ENCODE results near the gene KCNIP4.

Gene KCNIP4

GRCh38 chr4:21097026-21097425 lies 851.5 kb downstream of the KCNIP4 start:
- no peak overlapping the region for H3K9ac ChIP-seq (ENCODE audit: low read length)
- no peak overlapping the region for H3K4me3 ChIP-seq (ENCODE audit: low read length)

DNA sequence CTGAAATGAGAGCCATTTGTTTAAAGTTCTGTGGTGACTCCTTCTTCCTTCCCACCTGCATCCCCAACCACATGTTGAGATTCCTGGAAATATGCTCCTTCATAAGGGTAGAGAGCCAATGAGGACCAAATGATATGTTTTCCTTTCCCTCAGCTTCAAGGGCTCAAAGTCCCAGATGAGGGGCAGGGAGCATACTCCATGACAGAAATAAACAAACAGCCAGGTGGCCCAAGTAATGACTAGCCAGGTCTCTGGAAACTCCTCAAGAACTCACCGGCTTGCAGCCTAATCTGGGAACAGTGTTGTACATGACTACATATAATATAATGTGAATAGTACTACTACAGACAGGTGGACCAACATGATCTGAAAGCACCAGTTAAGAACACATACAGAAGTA lies 856.0 kb downstream of the KCNIP4 start:
- Histone ChIP-seq H3K36me3 (ENCODE audit: control insufficient read depth, insufficient read depth, low read length) (no peaks in the 10 kb centered on the region), H3K27me3 (ENCODE audit: control insufficient read depth, insufficient read depth, low read length) (no peaks in the 10 kb centered on the region), H3K4me1 (ENCODE audit: control insufficient read depth, insufficient read depth, low read length) (no peaks in the 10 kb centered on the region), H3K9ac (ENCODE audit: low read length) (no peak overlapping the region), H3K9me3 (ENCODE audit: control insufficient read depth, low read length) (no peaks in the 10 kb centered on the region), H3K4me3 (ENCODE audit: low read length) (no peak overlapping the region)

More at GRCh38 chr4:21097026-21097425, 851.5 kb downstream of the KCNIP4 start:
- Histone ChIP-seq H3K27me3 (ENCODE audit: control insufficient read depth, insufficient read depth, low read length) (no peaks in the 10 kb centered on the region), H3K36me3 (ENCODE audit: control insufficient read depth, insufficient read depth, low read length) (no peaks in the 10 kb centered on the region), H3K9me3 (ENCODE audit: control insufficient read depth, low read length) (no peaks in the 10 kb centered on the region), H3K4me1 (ENCODE audit: control insufficient read depth, insufficient read depth, low read length) (no peaks in the 10 kb centered on the region)

DNA sequence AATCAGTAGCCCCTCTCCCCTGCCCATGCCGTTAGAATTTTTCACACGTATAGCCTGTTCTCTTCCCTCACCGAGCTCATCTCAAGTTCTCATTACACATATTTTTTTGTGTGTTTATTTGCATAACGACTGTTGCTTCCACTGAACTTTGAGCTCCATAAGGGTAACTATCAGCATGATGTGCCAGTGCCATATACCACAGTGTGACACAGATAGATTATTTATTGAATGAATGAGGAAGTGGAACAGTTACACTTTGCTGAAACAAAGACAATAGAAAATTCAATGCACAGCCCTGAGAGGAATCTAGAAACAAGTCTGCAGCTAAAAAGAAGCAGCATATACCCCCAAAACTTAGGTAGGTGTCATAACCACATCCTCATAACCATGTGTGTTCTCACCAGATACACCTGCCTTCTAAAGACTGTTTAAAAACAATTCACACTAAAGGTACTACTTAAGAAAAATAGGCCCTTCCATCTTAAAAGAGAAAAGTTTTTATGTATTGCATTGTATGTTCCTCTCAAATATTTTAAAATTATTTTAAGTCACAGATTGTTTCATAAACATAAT lies 858.4 kb downstream of the KCNIP4 start:
- H3K4me3 ChIP-seq (ENCODE audit: low read length) = no peak overlapping the region
- no peak overlapping the region for H3K9ac ChIP-seq (ENCODE audit: low read length)
- H3K4me1 ChIP-seq (ENCODE audit: control insufficient read depth, insufficient read depth, low read length) = no peaks in the 10 kb centered on the region
- H3K36me3 ChIP-seq (ENCODE audit: control insufficient read depth, insufficient read depth, low read length) = no peaks in the 10 kb centered on the region
- no peaks in the 10 kb centered on the region for H3K27me3 ChIP-seq (ENCODE audit: control insufficient read depth, insufficient read depth, low read length)
- H3K9me3 ChIP-seq (ENCODE audit: control insufficient read depth, low read length) = no peaks in the 10 kb centered on the region

GRCh38 chr4:21083413-21083812 lies 865.2 kb downstream of the KCNIP4 start:
- H3K27me3 ChIP-seq (ENCODE audit: control insufficient read depth, insufficient read depth, low read length) = no peaks in the 10 kb centered on the region
- H3K4me3 ChIP-seq (ENCODE audit: low read length) = no peak overlapping the region
- H3K9ac ChIP-seq (ENCODE audit: low read length) = no peak overlapping the region
- H3K36me3 ChIP-seq (ENCODE audit: control insufficient read depth, insufficient read depth, low read length) = no peaks in the 10 kb centered on the region
- H3K9me3 ChIP-seq (ENCODE audit: control insufficient read depth, low read length) = no peaks in the 10 kb centered on the region
- H3K4me1 ChIP-seq (ENCODE audit: control insufficient read depth, insufficient read depth, low read length) = no peaks in the 10 kb centered on the region

GRCh38 chr4:21077967-21078366 lies 870.6 kb downstream of the KCNIP4 start:
- Histone ChIP-seq H3K4me1 (ENCODE audit: control insufficient read depth, insufficient read depth, low read length) (no peaks in the 10 kb centered on the region), H3K4me3 (ENCODE audit: low read length) (no peak overlapping the region)

DNA sequence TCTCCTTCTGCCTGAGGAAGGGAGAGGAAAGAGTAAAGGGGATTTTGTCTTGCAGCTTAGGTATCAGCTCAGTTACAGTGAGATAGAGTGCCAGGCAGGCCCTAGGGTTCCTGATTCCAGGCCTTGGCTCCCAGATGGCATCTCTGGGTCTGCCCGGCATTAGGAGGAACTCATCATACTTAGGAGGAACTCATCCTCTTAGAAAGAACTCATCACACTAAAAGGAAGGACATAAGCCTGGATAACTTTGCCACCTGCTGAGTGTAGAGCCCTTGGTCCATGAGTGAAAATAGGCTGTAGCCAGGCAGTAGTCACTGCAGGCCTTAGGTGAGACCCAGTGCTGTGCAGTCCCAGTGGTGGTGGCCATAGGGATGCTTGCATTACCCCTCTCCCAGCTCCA lies 881.2 kb downstream of the KCNIP4 start:
- no peaks in the 10 kb centered on the region for H3K9me3 ChIP-seq (ENCODE audit: control insufficient read depth, low read length)
- no peak overlapping the region for H3K9ac ChIP-seq (ENCODE audit: low read length)
- no peaks in the 10 kb centered on the region for H3K4me1 ChIP-seq (ENCODE audit: control insufficient read depth, insufficient read depth, low read length)
- H3K27me3 ChIP-seq (ENCODE audit: control insufficient read depth, insufficient read depth, low read length) = no peaks in the 10 kb centered on the region
- no peak overlapping the region for H3K4me3 ChIP-seq (ENCODE audit: low read length)
- no peaks in the 10 kb centered on the region for H3K36me3 ChIP-seq (ENCODE audit: control insufficient read depth, insufficient read depth, low read length)

More at GRCh38 chr4:21077967-21078366, 870.6 kb downstream of the KCNIP4 start:
- Histone ChIP-seq H3K27me3 (ENCODE audit: control insufficient read depth, insufficient read depth, low read length) (no peaks in the 10 kb centered on the region), H3K9ac (ENCODE audit: low read length) (no peak overlapping the region), H3K9me3 (ENCODE audit: control insufficient read depth, low read length) (no peaks in the 10 kb centered on the region), H3K36me3 (ENCODE audit: control insufficient read depth, insufficient read depth, low read length) (no peaks in the 10 kb centered on the region)

- Histone ChIP-seq H3K9ac (ENCODE audit: low read length) (no peak overlapping the region), H3K4me3 (ENCODE audit: low read length) (no peak overlapping the region), H3K27me3 (ENCODE audit: control insufficient read depth, insufficient read depth, low read length) (no peaks in the 10 kb centered on the region), H3K9me3 (ENCODE audit: control insufficient read depth, low read length) (no peaks in the 10 kb centered on the region), H3K36me3 (ENCODE audit: control insufficient read depth, insufficient read depth, low read length) (no peaks in the 10 kb centered on the region), H3K4me1 (ENCODE audit: control insufficient read depth, insufficient read depth, low read length) (no peaks in the 10 kb centered on the region)
These were observed 886.7 kb downstream of the KCNIP4 start for GRCh38 chr4:21061902-21062301.

DNA sequence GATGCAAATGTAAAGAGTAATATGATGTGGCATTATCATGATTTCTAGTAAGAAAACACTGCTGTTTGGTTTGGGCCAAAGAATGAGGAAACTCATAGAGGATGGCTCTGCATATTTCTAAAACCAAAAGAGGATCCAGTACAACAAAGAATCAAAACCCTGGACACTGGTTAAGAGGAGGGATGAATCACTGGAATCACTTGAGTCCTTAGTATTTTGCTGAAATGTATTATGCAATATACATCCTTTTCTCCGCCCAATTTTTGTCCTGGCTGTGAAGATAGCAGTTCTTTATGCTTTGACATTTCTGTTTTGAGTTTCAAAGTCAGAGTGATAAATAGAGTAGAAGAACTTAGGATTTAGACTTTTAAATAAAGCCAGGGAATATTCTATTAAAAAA lies 902.4 kb downstream of the KCNIP4 start:
- no peaks in the 10 kb centered on the region for H3K9me3 ChIP-seq (ENCODE audit: control insufficient read depth, low read length)

GRCh38 chr4:21045119-21045518 lies 903.5 kb downstream of the KCNIP4 start:
- Histone ChIP-seq H3K36me3 (ENCODE audit: control insufficient read depth, insufficient read depth, low read length) (no peaks in the 10 kb centered on the region), H3K9ac (ENCODE audit: low read length) (no peak overlapping the region), H3K9me3 (ENCODE audit: control insufficient read depth, low read length) (no peaks in the 10 kb centered on the region), H3K4me3 (ENCODE audit: low read length) (no peak overlapping the region), H3K4me1 (ENCODE audit: control insufficient read depth, insufficient read depth, low read length) (no peaks in the 10 kb centered on the region), H3K27me3 (ENCODE audit: control insufficient read depth, insufficient read depth, low read length) (no peaks in the 10 kb centered on the region)

More for the DNA sequence above, 902.4 kb downstream of the KCNIP4 start:
- Histone ChIP-seq H3K27me3 (ENCODE audit: control insufficient read depth, insufficient read depth, low read length) (no peaks in the 10 kb centered on the region), H3K4me1 (ENCODE audit: control insufficient read depth, insufficient read depth, low read length) (no peaks in the 10 kb centered on the region), H3K9ac (ENCODE audit: low read length) (no peak overlapping the region), H3K36me3 (ENCODE audit: control insufficient read depth, insufficient read depth, low read length) (no peaks in the 10 kb centered on the region), H3K4me3 (ENCODE audit: low read length) (no peak overlapping the region)

DNA sequence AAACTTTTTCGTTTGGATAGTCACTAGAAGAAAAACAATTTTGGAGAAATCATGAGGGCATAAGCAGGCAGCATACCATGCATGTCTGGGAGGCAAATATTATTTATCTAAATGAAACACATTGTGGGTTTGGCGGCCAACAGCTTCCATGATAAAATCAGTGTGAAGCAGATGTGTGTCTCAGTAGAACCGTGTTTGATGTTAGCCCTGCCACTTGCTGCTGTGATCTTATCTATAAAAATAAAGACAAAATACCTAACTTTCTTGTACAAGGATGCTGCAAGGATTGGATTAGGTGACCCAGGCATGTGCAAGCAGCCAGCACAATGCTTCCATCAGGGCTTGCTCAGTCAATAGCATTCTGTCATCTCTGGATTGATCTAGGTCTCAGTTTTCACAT lies 906.9 kb downstream of the KCNIP4 start:
- no peak overlapping the region for H3K4me3 ChIP-seq (ENCODE audit: low read length)
- H3K27me3 ChIP-seq (ENCODE audit: control insufficient read depth, insufficient read depth, low read length) = no peaks in the 10 kb centered on the region
- H3K36me3 ChIP-seq (ENCODE audit: control insufficient read depth, insufficient read depth, low read length) = no peaks in the 10 kb centered on the region
- H3K4me1 ChIP-seq (ENCODE audit: control insufficient read depth, insufficient read depth, low read length) = no peaks in the 10 kb centered on the region
- H3K9me3 ChIP-seq (ENCODE audit: control insufficient read depth, low read length) = no peaks in the 10 kb centered on the region
- no peak overlapping the region for H3K9ac ChIP-seq (ENCODE audit: low read length)

DNA sequence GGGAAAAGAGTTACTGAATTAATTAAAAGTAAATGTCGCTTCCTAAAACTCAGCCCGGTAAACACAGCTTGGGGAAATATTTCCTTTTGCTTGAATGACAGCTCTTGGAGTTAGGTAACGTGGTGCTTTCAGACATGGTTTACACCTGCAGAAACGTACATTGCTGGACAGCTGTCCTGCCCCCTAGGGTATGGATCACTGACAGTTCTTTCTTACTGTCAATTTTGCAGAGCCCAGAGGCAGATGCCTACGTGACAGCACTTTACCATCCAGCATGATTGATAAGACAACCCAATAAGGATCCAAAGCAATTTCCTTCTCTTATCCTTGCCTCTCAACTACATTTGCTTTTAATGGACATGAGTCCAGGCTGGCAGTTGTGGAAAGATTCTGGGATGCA lies 913.8 kb downstream of the KCNIP4 start:
- no peaks in the 10 kb centered on the region for H3K4me1 ChIP-seq (ENCODE audit: control insufficient read depth, insufficient read depth, low read length)
- no peak overlapping the region for H3K4me3 ChIP-seq (ENCODE audit: low read length)
- no peaks in the 10 kb centered on the region for H3K27me3 ChIP-seq (ENCODE audit: control insufficient read depth, insufficient read depth, low read length)
- no peaks in the 10 kb centered on the region for H3K36me3 ChIP-seq (ENCODE audit: control insufficient read depth, insufficient read depth, low read length)
- H3K9me3 ChIP-seq (ENCODE audit: control insufficient read depth, low read length) = no peaks in the 10 kb centered on the region
- H3K9ac ChIP-seq (ENCODE audit: low read length) = no peak overlapping the region

DNA sequence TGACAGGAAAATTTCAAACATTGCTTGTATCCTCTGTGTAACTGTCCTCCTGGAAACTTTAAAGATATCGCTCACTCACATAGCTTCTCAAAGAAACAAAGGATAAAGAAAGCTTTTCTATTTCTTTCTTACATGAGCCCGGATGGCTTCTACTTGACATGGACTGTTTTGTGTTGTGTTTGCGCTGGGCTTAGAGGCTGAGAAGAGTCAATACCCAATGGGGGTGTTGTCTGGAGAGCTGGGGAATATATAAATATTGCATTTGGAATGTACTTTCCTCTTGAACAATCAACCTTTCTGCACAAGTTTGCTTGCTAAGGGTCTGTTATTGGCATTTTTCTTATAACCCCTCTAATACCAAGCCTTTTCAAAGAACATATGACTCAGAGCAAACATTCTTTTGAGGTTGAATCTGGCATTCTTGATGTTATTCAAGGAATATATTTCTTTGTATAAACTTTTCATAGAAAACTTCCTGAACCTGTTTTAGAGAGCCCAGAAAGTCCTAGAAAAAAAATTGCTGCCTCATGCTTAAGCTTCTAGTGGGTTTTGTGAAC lies 916.4 kb downstream of the KCNIP4 start:
- no peaks in the 10 kb centered on the region for H3K27me3 ChIP-seq (ENCODE audit: control insufficient read depth, insufficient read depth, low read length)
- H3K4me3 ChIP-seq (ENCODE audit: low read length) = no peak overlapping the region
- H3K9ac ChIP-seq (ENCODE audit: low read length) = no peak overlapping the region
- no peaks in the 10 kb centered on the region for H3K4me1 ChIP-seq (ENCODE audit: control insufficient read depth, insufficient read depth, low read length)
- no peaks in the 10 kb centered on the region for H3K9me3 ChIP-seq (ENCODE audit: control insufficient read depth, low read length)
- H3K36me3 ChIP-seq (ENCODE audit: control insufficient read depth, insufficient read depth, low read length) = no peaks in the 10 kb centered on the region

DNA sequence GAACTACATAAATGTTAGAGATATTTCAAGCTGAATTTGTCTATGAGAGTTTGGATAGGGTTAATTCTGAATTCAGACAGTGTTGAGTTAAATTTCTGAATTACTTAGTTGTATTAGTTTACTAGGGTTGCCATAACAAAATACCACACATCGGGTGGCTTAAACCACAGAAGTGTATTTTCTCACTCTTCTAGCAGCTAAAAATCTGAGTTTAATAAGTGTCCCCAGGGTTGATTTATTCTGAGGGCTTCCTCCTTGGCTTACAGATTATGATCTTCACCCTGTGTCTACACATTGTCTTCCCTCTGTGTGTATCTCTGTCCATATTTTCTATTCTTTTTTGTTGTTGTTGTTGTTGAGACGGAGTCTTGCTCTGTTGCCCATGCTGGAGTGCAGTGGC lies 929.8 kb downstream of the KCNIP4 start:
- Histone ChIP-seq H3K9ac (ENCODE audit: low read length) (no peak overlapping the region), H3K4me1 (ENCODE audit: control insufficient read depth, insufficient read depth, low read length) (no peaks in the 10 kb centered on the region), H3K9me3 (ENCODE audit: control insufficient read depth, low read length) (no peaks in the 10 kb centered on the region), H3K27me3 (ENCODE audit: control insufficient read depth, insufficient read depth, low read length) (no peaks in the 10 kb centered on the region), H3K36me3 (ENCODE audit: control insufficient read depth, insufficient read depth, low read length) (no peaks in the 10 kb centered on the region), H3K4me3 (ENCODE audit: low read length) (no peak overlapping the region)

Data from mucosa of stomach (tissue), 1 donor.